ENCODE data around the gene RNF25. TPM values are rescaled to one million over a fixed set of nuclear protein-coding genes. Genes with fewer than 3 reads are reported as not detected.

Gene RNF25
- total RNA-seq, 1 experiment from 2014 or later, result 32.1 TPM

- DNase-seq, result no peak
- H3K4me1 ChIP-seq, result peaks cover 9% of the 10 kb centered on the region; the same call in 1 of the 2 replicates
- peaks cover 9% of the 10 kb centered on the region for H3K4me1 Mint-ChIP-seq (ENCODE audit: low read depth, unreplicated experiment)
- no peaks in the 10 kb centered on the region; the same call in 1 of the 2 replicates for H3K36me3 ChIP-seq (ENCODE audit: control insufficient read depth, insufficient read depth, low read length)
- H3K9me3 ChIP-seq, result no peaks in the 10 kb centered on the region
- no TSS peak for BruUV-seq (replicated peaks)
- ChIA-PET CTCF (interaction anchor here (1.1 kb wide), 2 partner anchors 9 to 14 kb away, joined by 4 to 6 read pairs; partner anchors contain the start of gene TTLL4), POLR2A (no interaction called here)
- no peak overlapping the region for H3K4me3 ChIP-seq (ENCODE audit: low read depth, low read length)
- no peaks in the 10 kb centered on the region for H3K27me3 Mint-ChIP-seq (ENCODE audit: insufficient read depth, unreplicated experiment)
- intact Hi-C loops (cut with micrococcal nuclease; ENCODE audit: unreplicated experiment), result no loop called here
- H3K27ac Mint-ChIP-seq (ENCODE audit: unreplicated experiment), result no peak overlapping the region
- H3K9me3 Mint-ChIP-seq (ENCODE audit: unreplicated experiment), result no peaks in the 10 kb centered on the region
- TF ChIP-seq CTCF (IDR thresholded peaks at IDR 0.05; ENCODE audit: insufficient read depth in 1 of 2, low read depth in 1 of 2, low read length in 1 of 2, severe bottlenecking in 1 of 2, unreplicated experiment in 1 of 2), result no peak
- H3K27me3 ChIP-seq (replicated peaks; ENCODE audit: control insufficient read depth, insufficient read depth, low read length), result no peaks in the 10 kb centered on the region
- no peaks in the 10 kb centered on the region for H3K36me3 Mint-ChIP-seq (ENCODE audit: insufficient read depth, unreplicated experiment)
- H3K4me3 Mint-ChIP-seq (ENCODE audit: unreplicated experiment), result no peak overlapping the region
Observed at GRCh38 chr2:218701806-218702205, 30.0 kb upstream of the RNF25 start.

- ChIA-PET CTCF (interaction anchor here (0.6 to 0.9 kb wide), 2 partner anchors 27 to 198 kb away, joined by 3 read pairs; partner anchors contain the start of genes RNF25 and STK36), POLR2A (no interaction called here)
- H3K27ac Mint-ChIP-seq (ENCODE audit: unreplicated experiment), result peak overlapping the region; percentile 16
- no TSS peak for BruUV-seq (replicated peaks)
- Histone ChIP-seq H3K36me3 (ENCODE audit: control insufficient read depth, insufficient read depth, low read length) (no peaks in the 10 kb centered on the region; the same call in 1 of the 2 replicates), H3K4me3 (ENCODE audit: low read depth, low read length) (no peak overlapping the region), H3K4me1 (peaks cover 4% of the 10 kb centered on the region; the same call in 1 of the 2 replicates), H3K9me3 (no peaks in the 10 kb centered on the region), H3K27me3 (replicated peaks; ENCODE audit: control insufficient read depth, insufficient read depth, low read length) (no peaks in the 10 kb centered on the region)
- no peaks in the 10 kb centered on the region for H3K9me3 Mint-ChIP-seq (ENCODE audit: unreplicated experiment)
- intact Hi-C loops (cut with micrococcal nuclease; ENCODE audit: unreplicated experiment), result no loop called here
- no peak for TF ChIP-seq CTCF (IDR thresholded peaks at IDR 0.05; ENCODE audit: insufficient read depth in 1 of 2, low read depth in 1 of 2, low read length in 1 of 2, severe bottlenecking in 1 of 2, unreplicated experiment in 1 of 2)
- no peak for DNase-seq
- H3K4me1 Mint-ChIP-seq (ENCODE audit: low read depth, unreplicated experiment), result peaks cover 15% of the 10 kb centered on the region
- H3K27me3 Mint-ChIP-seq (ENCODE audit: insufficient read depth, unreplicated experiment), result no peaks in the 10 kb centered on the region
- no peak overlapping the region for H3K4me3 Mint-ChIP-seq (ENCODE audit: unreplicated experiment)
- H3K36me3 Mint-ChIP-seq (ENCODE audit: insufficient read depth, unreplicated experiment), result peaks cover 3% of the 10 kb centered on the region
Observed at GRCh38 chr2:218698885-218699284, 27.1 kb upstream of the RNF25 start.

- H3K4me3 ChIP-seq (ENCODE audit: low read depth, low read length), result no peak overlapping the region
- ChIA-PET CTCF (interaction anchor here (1.4 kb wide), 1 partner anchor 16 kb away, joined by 6 read pairs; the partner anchor contains the start of gene TTLL4), POLR2A (no interaction called here)
- no peaks in the 10 kb centered on the region for H3K4me1 ChIP-seq
- BruUV-seq (replicated peaks), result no TSS peak
- Mint-ChIP-seq H3K27me3 (ENCODE audit: insufficient read depth, unreplicated experiment) (no peaks in the 10 kb centered on the region), H3K27ac (ENCODE audit: unreplicated experiment) (no peak overlapping the region), H3K36me3 (ENCODE audit: insufficient read depth, unreplicated experiment) (peaks cover 17% of the 10 kb centered on the region), H3K9me3 (ENCODE audit: unreplicated experiment) (no peaks in the 10 kb centered on the region), H3K4me1 (ENCODE audit: low read depth, unreplicated experiment) (peaks cover 6% of the 10 kb centered on the region), H3K4me3 (ENCODE audit: unreplicated experiment) (no peak overlapping the region)
- no peak for TF ChIP-seq CTCF (IDR thresholded peaks at IDR 0.05; ENCODE audit: insufficient read depth in 1 of 2, low read depth in 1 of 2, low read length in 1 of 2, severe bottlenecking in 1 of 2, unreplicated experiment in 1 of 2)
- no peaks in the 10 kb centered on the region for H3K27me3 ChIP-seq (replicated peaks; ENCODE audit: control insufficient read depth, insufficient read depth, low read length)
- peak in 1 of 2 experiments; percentile 23 for DNase-seq
- H3K9me3 ChIP-seq, result no peaks in the 10 kb centered on the region
- intact Hi-C loops (cut with micrococcal nuclease; ENCODE audit: unreplicated experiment), result no loop called here
- H3K36me3 ChIP-seq (ENCODE audit: control insufficient read depth, insufficient read depth, low read length), result no peaks in the 10 kb centered on the region; the same call in 1 of the 2 replicates
Observed at GRCh38 chr2:218694405-218695145, 22.8 kb upstream of the RNF25 start.

Data from Caco-2 (cell line).